Measurements from ENCODE around the gene ZNF658. TPM values are rescaled to one million over a fixed set of nuclear protein-coding genes. Genes with fewer than 3 reads are reported as not detected.

Gene ZNF658
- total RNA-seq = 3.1 and 3.5 TPM in 2 replicates

DNA sequence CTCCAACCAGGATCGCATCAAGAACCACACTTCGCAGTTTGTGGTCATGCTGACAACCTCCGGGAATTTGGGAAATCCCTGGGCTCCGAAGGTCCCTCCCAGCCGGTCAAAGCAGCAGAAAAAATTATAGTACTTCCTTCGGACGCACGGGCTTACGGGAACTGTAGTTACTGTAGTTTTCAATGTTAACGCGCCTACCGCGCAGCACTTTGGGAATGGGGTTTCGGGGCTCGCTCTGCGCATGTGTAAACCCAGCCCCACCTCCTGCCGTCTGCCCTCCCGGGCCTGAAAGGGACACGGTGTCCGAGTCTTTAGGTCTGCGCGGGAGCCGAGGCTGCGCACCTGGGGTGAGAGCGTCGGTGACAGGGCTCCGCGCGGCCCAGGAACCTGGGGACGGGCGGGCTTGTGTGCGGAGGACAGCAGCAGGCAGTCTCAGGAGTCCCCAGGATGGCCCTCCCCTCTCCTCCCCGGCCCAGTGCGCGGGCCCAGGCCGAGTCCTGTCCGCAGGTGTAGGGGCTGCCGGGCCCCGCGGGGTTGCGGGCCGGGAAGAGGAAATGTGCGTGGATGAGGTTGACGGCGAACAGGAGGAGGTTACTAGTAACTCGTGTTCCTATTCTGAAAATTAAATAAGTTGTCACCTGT lies at the start of gene ZNF658:
Gene ZNF658, plus strand, starts transcription at position 236 of the 642 bp plus-strand sequence. CDS start 2,837 bp downstream, outside the sequence.

Other genes with a start within 250 kb of the ZNF658 start
- gene SPATA31A3, start 91.8 kb downstream of the ZNF658 start, total RNA-seq = not detected in 2 replicates

Measured in hair follicular keratinocyte (primary cell).